Raji (cell line): Measurements from ENCODE around the gene PRUNE1.
A peak's percentile ranks its signal among the peaks of the same experiment; 100 is the strongest.

ENCODE experiments used
- POLR2A ChIP-seq: IDR thresholded peaks from 2 replicates; pipeline ENCODE4 v1.6.1; 2011; ENCODE audit warnings: low read depth, low read length, control low read depth; ENCODE audit not compliant: insufficient read depth

The PRUNE1 gene

GRCh38 chr1:151010346-151010726 lies 2.1 kb downstream of the PRUNE1 start:
- TF ChIP-seq POLR2A = no peak

DNA sequence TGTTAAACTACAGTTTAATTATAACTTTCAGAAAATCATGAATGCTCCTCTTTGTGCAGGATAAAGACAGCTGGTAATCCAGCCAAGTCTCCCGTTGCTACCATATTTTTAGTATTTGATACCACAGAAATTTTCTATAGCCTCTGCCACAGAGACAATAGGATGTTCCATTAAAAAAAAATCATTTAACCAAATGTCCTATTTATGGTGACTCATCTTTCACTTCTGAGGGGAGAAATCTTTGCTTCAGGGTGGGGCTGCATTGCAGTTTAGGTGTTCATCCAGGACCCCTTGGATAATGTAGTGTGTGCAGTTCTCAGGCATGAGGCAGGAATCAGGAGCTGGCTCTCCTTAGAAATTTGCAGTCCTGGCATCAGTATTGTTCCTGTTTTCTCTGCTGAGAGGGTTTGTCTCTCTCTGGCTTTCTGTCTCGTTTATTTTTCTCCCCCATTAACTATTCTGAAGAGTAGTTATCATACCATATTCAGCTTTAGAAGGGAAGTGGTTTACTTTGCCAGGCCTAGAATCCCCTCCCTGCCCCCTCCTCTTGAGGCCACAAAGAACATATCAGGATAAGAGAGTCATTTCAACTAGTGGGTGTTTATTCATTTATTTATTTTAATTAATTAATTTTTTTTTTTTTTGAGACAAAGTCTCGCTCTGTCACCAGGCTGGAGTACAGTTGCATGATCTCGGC lies 3.1 kb downstream of the PRUNE1 start:
- no peak for TF ChIP-seq POLR2A

DNA sequence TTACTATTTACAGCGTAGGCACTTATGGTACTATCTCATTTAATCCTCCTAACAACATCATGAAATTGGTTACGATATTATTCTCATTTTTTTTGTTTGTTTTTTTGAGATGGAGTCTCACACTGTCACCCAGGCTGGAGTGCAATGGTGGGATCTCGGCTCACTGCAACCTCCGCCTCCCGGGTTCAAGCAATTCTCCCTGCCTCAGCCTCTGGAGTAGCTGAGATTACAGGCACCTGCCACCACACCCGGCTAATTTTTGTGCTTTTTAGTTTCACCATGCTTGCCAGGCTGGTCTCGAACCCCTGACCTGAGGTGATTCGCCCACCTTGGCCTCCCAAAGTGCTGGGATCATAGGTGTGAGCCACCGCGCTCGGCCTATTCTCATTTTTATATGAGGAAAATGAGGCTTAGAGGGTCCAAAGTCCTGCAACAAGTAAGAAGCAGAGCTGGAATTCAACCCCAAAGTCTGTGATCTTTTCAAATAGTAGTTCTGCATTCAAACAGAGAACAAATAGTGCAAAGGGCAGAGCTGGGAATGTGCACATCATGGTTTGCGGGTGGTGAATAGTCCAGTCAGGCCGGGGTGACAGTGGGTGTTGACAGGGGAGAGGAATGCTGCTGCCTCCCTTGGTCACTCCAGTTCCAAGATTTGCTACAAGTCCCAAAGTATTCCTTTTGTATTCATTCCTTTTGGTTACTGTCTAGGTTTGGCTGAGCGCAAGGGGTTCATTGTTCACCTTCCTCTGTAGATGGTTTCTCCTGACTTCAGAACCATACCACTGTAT lies 4.6 kb downstream of the PRUNE1 start:
- TF ChIP-seq POLR2A = no peak

DNA sequence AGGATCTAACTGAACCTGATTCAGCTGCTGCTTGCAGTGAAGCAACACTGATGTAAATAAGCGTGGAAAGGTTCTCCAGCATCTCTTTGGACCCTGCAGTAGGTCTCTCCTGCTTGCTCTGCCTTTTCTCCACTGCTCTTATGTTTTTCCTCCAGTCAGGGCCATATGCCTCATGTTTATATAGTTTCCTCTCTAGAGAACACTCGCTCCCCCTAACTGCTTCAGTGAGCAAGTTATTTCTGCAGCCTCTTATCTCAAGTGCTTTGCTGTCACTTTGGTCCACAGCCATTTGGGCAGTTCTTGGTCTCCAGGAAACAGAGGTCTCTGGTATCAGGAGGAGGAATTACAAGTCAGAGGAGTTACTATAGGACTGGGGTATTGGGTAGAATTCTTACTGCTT lies 5.3 kb downstream of the PRUNE1 start:
- no peak for TF ChIP-seq POLR2A

GRCh38 chr1:151024540-151025146 lies 16.4 kb downstream of the PRUNE1 start:
- TF ChIP-seq POLR2A = no peak

- no peak for TF ChIP-seq POLR2A
Measured at GRCh38 chr1:151026460-151026859, 18.2 kb downstream of the PRUNE1 start.

DNA sequence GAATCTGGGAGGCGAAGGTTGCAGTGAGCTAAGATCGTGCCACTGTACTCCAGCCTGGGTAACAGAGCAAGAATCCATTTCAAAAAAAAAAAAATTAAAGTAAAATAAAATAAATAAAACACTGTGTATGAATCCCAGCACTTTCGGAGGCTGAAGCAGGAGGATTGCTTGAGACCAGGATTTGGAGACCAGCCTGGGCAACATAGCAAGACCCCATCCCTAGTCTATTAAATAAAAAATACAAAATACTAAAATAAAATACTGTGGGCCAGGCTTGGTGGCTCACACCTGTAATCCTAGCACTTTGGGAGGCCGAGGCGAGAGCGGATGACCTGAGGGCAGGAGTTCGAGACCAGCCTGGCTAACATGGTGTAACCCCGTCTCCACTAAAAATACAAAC lies 23.9 kb downstream of the PRUNE1 start:
- TF ChIP-seq POLR2A = no peak

- TF ChIP-seq POLR2A = no peak
Measured at GRCh38 chr1:151035167-151035566, 26.9 kb downstream of the PRUNE1 start.

DNA sequence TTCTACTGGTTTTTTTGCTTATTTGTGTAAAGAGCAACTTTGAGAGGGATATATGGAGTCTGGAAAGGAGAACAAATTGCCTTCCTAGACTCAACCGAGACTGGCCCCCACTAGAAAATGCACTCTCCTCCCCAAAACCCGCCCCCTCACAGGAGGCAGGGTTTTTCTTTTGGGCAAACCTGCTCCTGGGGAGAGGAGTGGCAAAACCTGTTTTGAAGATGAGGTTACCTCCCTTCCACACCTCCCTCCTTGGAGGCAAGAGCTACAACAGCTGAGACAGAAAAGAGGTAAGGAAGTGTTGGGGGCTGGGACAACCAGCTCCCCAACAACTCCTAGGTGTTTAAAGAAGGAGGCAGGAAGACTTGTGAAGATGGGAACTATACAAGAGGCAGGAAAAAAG lies 28.1 kb downstream of the PRUNE1 start, which contains the start of gene BNIPL:
BNIPL (plus strand) TSS at position 231 of the 400 bp plus-strand sequence; CDS start at position 371, 140 bp downstream.
- TF ChIP-seq POLR2A = no peak

- no peak for TF ChIP-seq POLR2A
Measured at GRCh38 chr1:151037032-151037431, 28.8 kb downstream of the PRUNE1 start.

DNA sequence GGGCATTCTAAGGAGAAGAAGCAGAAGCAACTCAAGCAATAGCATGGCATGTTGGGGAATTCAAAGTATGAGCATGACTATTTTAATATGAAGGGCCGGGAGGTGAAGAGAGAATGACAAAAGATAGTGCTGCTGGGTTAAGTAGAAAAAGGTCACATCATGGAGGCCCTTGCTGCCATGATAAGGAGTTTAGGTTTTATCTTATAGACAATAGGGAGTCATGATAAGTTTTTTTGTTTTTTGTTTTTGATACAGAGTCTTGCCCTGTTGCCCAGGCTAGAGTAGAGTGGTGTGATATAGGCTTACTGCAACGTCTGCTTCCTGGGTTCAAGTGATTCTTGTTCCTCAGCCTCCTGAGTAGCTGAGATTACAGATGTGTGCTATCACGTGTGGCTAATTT lies 31.3 kb downstream of the PRUNE1 start:
- no peak for TF ChIP-seq POLR2A

DNA sequence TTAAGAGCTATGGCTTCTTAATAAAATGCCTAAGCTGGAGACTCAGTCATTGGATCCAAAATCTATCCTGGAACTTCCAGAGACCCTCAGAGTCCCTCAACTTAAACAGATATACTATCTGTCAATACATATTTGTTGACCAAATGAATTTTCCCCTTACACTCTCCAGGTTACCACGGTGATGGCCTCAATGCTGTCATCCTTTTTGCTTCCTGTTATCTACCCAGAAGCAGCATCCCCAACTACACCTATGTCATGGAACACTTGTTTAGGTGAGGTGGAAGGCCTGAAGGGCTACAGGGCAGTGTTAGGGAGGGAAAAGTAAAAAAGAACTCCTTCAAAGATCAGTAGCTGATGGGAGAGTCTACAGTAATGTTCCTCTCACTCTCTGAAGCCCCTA lies 34.9 kb downstream of the PRUNE1 start:
- no peak for TF ChIP-seq POLR2A

GRCh38 chr1:151047591-151047924 lies 39.3 kb downstream of the PRUNE1 start, which contains the start of gene C1orf56:
TSS of gene C1orf56 (plus strand) at chr1:151047751. CDS start at chr1:151047848, 97 bp downstream.
- TF ChIP-seq POLR2A = peak; percentile 64

- TF ChIP-seq POLR2A = 0 out of 2 replicates have a peak, but pooled peaks have one; percentile 25
Measured at GRCh38 chr1:151047925-151048644, 39.8 kb downstream of the PRUNE1 start.

GRCh38 chr1:151048645-151049032 lies 40.4 kb downstream of the PRUNE1 start:
- no peak; the same call in 1 of the 2 replicates for TF ChIP-seq POLR2A
